ENCODE results near the gene TSSK2. TPM values are rescaled to one million over a fixed set of nuclear protein-coding genes. Genes with fewer than 3 reads are reported as not detected.

Gene TSSK2
- polyA plus RNA-seq, 1 donor (not counting 4 experiments of a cell fraction or from before 2014, with no cell fraction given), result not detected

- Histone ChIP-seq H3K9ac (ENCODE audit: control insufficient read depth, extremely low read depth, insufficient read depth, low read length) (no peak overlapping the region), H3K4me1 (ENCODE audit: control insufficient read depth, extremely low read depth, insufficient read depth, low read length) (peaks cover 6% of the 10 kb centered on the region), H3K79me2 (ENCODE audit: control insufficient read depth, insufficient read depth, low read length) (peaks cover 20% of the 10 kb centered on the region), H3K27ac (ENCODE audit: control insufficient read depth, insufficient read depth, low read length) (no peak overlapping the region), H2AFZ (ENCODE audit: control insufficient read depth, low read length) (no peak overlapping the region), H3K27me3 (ENCODE audit: control insufficient read depth, extremely low read depth, insufficient read depth, low read length) (no peaks in the 10 kb centered on the region), H4K20me1 (ENCODE audit: control insufficient read depth, extremely low read depth, insufficient read depth, low read length) (no peaks in the 10 kb centered on the region), H3K9me3 (ENCODE audit: control insufficient read depth, low read depth, low read length) (no peaks in the 10 kb centered on the region), H3K4me2 (ENCODE audit: control insufficient read depth, extremely low read depth, insufficient read depth, low read depth, low read length) (no peak overlapping the region), H3K9me1 (ENCODE audit: control insufficient read depth, extremely low read depth, insufficient read depth, low read length) (no peaks in the 10 kb centered on the region), H3K4me3 (ENCODE audit: control insufficient read depth in 2 of 3, extremely low read depth in 1 of 3, insufficient read depth in 2 of 3, low read depth in 1 of 3, low read length in 3 of 3) (no peak overlapping the region), H3K36me3 (ENCODE audit: control insufficient read depth in 2 of 2, extremely low read depth in 1 of 2, insufficient read depth in 2 of 2, low read length in 2 of 2) (peaks cover 14 to 30% of the 10 kb centered on the region in 2 experiments)
- FAIRE-seq (no peak), DNase-seq (ENCODE audit: low read depth, low spot score) (no peak)
- dilution Hi-C loops (cut with MboI; ENCODE audit: extremely low pct_ligation_motif_present, low sequenced_read_pairs), result no loop called here
- TF ChIP-seq CTCF (optimal IDR thresholded peaks at IDR 0.05 in 1 of 3, IDR thresholded peaks at IDR 0.05 in 1 of 3, conservative IDR thresholded peaks at IDR 0.05 in 1 of 3; ENCODE audit: extremely low read depth in 1 of 3, insufficient read depth in 2 of 3, low read length in 3 of 3), result no peak
- TF ChIP-seq EZH2 (IDR thresholded peaks at IDR 0.05; ENCODE audit: low read length), result no peak
Measured at GRCh38 chr22:19142394-19142793, 11.3 kb downstream of the TSSK2 start.

GRCh38 chr22:19143212-19143611 lies 12.1 kb downstream of the TSSK2 start:
- H2AFZ ChIP-seq (ENCODE audit: control insufficient read depth, low read length), result no peak overlapping the region
- FAIRE-seq, result no peak

More at GRCh38 chr22:19143212-19143611, 12.1 kb downstream of the TSSK2 start:
- no peaks in the 10 kb centered on the region for H3K9me3 ChIP-seq (ENCODE audit: control insufficient read depth, low read depth, low read length)
- peak overlapping the region; percentile 36 for H3K9ac ChIP-seq (ENCODE audit: control insufficient read depth, extremely low read depth, insufficient read depth, low read length)
- no peaks in the 10 kb centered on the region for H3K9me1 ChIP-seq (ENCODE audit: control insufficient read depth, extremely low read depth, insufficient read depth, low read length)
- peak overlapping the region in 1 of 3 experiments; percentile 76 for H3K4me3 ChIP-seq (ENCODE audit: control insufficient read depth in 2 of 3, extremely low read depth in 1 of 3, insufficient read depth in 2 of 3, low read depth in 1 of 3, low read length in 3 of 3)
- DNase-seq (ENCODE audit: low read depth, low spot score), result no peak
- H4K20me1 ChIP-seq (ENCODE audit: control insufficient read depth, extremely low read depth, insufficient read depth, low read length), result no peaks in the 10 kb centered on the region
- H3K36me3 ChIP-seq (ENCODE audit: control insufficient read depth in 2 of 2, extremely low read depth in 1 of 2, insufficient read depth in 2 of 2, low read length in 2 of 2), result peaks cover 14 to 24% of the 10 kb centered on the region in 2 experiments
- dilution Hi-C loops (cut with MboI; ENCODE audit: extremely low pct_ligation_motif_present, low sequenced_read_pairs), result no loop called here
- peaks cover 6% of the 10 kb centered on the region for H3K4me1 ChIP-seq (ENCODE audit: control insufficient read depth, extremely low read depth, insufficient read depth, low read length)
- H3K27ac ChIP-seq (ENCODE audit: control insufficient read depth, insufficient read depth, low read length), result no peak overlapping the region
- peaks cover 20% of the 10 kb centered on the region for H3K79me2 ChIP-seq (ENCODE audit: control insufficient read depth, insufficient read depth, low read length)
- no peak for TF ChIP-seq CTCF (optimal IDR thresholded peaks at IDR 0.05 in 1 of 3, IDR thresholded peaks at IDR 0.05 in 1 of 3, conservative IDR thresholded peaks at IDR 0.05 in 1 of 3; ENCODE audit: extremely low read depth in 1 of 3, insufficient read depth in 2 of 3, low read length in 3 of 3)
- no peak for TF ChIP-seq EZH2 (IDR thresholded peaks at IDR 0.05; ENCODE audit: low read length)
- peak overlapping the region; percentile 72 for H3K4me2 ChIP-seq (ENCODE audit: control insufficient read depth, extremely low read depth, insufficient read depth, low read depth, low read length)
- peaks cover 8% of the 10 kb centered on the region for H3K27me3 ChIP-seq (ENCODE audit: control insufficient read depth, extremely low read depth, insufficient read depth, low read length)

Data from keratinocyte (primary cell).